ENCODE measurements around the gene DENND10. TPM values are rescaled to one million over a fixed set of nuclear protein-coding genes. Genes with fewer than 3 reads are reported as not detected.
A peak's percentile ranks its signal among the peaks of the same experiment; 100 is the strongest.
"Not testable (repeated sequence)": the region's sequence is repeated elsewhere in the genome, so short reads cannot be mapped to it uniquely, and the experiment has no call there.

The DENND10 gene
- total RNA-seq, 1 experiment from 2014 or later: 41.2 TPM

DNA sequence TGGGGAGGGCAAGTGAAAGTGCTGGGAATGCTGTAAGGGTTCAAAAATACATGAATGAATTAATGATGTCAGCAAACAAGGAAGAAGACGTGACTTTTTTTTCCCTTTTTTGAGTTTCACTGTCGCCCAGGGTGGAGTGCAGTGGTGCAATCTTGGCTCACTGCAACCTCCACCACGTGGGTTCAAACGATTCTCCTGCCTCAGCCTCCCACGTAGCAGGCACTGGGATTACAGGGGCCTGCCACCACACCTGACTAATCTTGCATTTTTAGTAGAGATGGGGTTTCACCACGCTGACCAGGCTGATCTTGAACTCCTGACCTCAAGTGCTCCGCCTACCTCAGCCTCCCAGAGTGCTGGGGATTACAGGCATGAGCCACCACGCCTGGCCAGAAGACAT lies 30.0 kb downstream of the DENND10 start:
- BruUV-seq (replicated peaks): no TSS peak
- POLR2A ChIA-PET (ENCODE audit: low non-redundant PET): no interaction called here
- CTCF ChIA-PET: no interaction called here
- TF ChIP-seq EZH2 (IDR thresholded peaks at IDR 0.05; ENCODE audit: borderline replicate concordance, low read depth, low read length, poor library complexity, severe bottlenecking): no peak
- TF ChIP-seq, protein P1, sequence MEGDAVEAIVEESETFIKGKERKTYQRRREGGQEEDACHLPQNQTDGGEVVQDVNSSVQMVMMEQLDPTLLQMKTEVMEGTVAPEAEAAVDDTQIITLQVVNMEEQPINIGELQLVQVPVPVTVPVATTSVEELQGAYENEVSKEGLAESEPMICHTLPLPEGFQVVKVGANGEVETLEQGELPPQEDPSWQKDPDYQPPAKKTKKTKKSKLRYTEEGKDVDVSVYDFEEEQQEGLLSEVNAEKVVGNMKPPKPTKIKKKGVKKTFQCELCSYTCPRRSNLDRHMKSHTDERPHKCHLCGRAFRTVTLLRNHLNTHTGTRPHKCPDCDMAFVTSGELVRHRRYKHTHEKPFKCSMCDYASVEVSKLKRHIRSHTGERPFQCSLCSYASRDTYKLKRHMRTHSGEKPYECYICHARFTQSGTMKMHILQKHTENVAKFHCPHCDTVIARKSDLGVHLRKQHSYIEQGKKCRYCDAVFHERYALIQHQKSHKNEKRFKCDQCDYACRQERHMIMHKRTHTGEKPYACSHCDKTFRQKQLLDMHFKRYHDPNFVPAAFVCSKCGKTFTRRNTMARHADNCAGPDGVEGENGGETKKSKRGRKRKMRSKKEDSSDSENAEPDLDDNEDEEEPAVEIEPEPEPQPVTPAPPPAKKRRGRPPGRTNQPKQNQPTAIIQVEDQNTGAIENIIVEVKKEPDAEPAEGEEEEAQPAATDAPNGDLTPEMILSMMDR (conservative IDR thresholded peaks at IDR 0.05; ENCODE audit: low read depth, low read length): no peak
- peaks cover 7% of the 10 kb centered on the region for H3K4me1 ChIP-seq (ENCODE audit: insufficient read depth, low read length, poor library complexity, severe bottlenecking)
- H3K36me3 ChIP-seq (ENCODE audit: insufficient read depth, low read length, poor library complexity, severe bottlenecking): peaks cover 25% of the 10 kb centered on the region
- no peaks in the 10 kb centered on the region for H3K9me3 ChIP-seq (ENCODE audit: low read depth, low read length, poor library complexity, severe bottlenecking)
- H3K27me3 ChIP-seq (replicated peaks; ENCODE audit: insufficient read depth, low read depth, low read length, poor library complexity): no peaks in the 10 kb centered on the region
- no peak overlapping the region for H3K4me3 ChIP-seq (ENCODE audit: low read depth, low read length, poor library complexity, severe bottlenecking)
- intact Hi-C loops (cut with micrococcal nuclease; ENCODE audit: unreplicated experiment): no loop called here
- no peak for DNase-seq (ENCODE audit: low spot score)
- no peak overlapping the region for H3K27ac ChIP-seq (ENCODE audit: low read depth, low read length, poor library complexity, severe bottlenecking)

DNA sequence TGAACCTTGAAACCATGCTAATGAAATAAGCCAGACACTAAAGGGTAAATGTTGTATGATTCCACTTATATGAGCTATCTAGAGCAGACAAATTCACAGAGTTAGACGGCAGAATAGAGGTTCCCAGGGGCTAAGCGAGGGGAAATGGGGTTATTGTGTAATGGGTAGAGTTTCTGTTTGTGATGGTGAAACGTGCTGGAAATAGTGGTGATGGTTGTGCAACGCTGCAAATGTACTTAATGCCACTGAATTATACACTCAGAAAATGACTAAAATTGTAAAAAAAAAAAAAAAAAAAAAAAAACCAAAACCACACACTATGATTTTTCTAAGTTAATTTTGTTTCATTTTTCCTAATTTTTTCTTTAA lies 31.6 kb downstream of the DENND10 start:
- CTCF ChIA-PET: no interaction called here
- intact Hi-C loops (cut with micrococcal nuclease; ENCODE audit: unreplicated experiment): no loop called here
- no peaks in the 10 kb centered on the region for H3K27me3 ChIP-seq (replicated peaks; ENCODE audit: insufficient read depth, low read depth, low read length, poor library complexity)
- no TSS peak for BruUV-seq (replicated peaks)
- peaks cover 16% of the 10 kb centered on the region for H3K36me3 ChIP-seq (ENCODE audit: insufficient read depth, low read length, poor library complexity, severe bottlenecking)
- H3K4me3 ChIP-seq (ENCODE audit: low read depth, low read length, poor library complexity, severe bottlenecking): no peak overlapping the region
- H3K27ac ChIP-seq (ENCODE audit: low read depth, low read length, poor library complexity, severe bottlenecking): no peak overlapping the region
- TF ChIP-seq EZH2 (IDR thresholded peaks at IDR 0.05; ENCODE audit: borderline replicate concordance, low read depth, low read length, poor library complexity, severe bottlenecking): no peak
- TF ChIP-seq, protein P1 (conservative IDR thresholded peaks at IDR 0.05; ENCODE audit: low read depth, low read length): no peak
- POLR2A ChIA-PET (ENCODE audit: low non-redundant PET): no interaction called here
- H3K9me3 ChIP-seq (ENCODE audit: low read depth, low read length, poor library complexity, severe bottlenecking): no peaks in the 10 kb centered on the region
- peak; percentile 18 for DNase-seq (ENCODE audit: low spot score)
- H3K4me1 ChIP-seq (ENCODE audit: insufficient read depth, low read length, poor library complexity, severe bottlenecking): peaks cover 7% of the 10 kb centered on the region

DNA sequence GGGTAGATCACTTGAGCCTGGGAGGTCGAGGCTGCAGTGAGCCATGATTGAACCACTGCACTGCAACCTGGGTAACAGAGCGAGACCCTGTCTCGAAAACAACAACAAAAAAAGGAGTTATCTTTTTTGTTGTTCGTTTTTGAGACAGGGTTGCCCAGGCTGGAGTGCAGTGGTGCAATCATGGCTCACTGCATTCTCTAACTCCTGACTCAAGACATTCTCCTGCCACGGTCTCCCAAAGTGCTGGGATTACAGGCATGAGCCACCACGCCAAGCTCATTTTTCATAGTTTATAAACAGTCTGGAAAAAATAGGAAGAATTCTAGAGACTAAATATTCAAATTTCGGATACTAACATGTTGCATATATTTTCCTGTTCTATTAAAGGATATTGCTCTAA lies 32.2 kb downstream of the DENND10 start:
- peaks cover 18% of the 10 kb centered on the region for H3K36me3 ChIP-seq (ENCODE audit: insufficient read depth, low read length, poor library complexity, severe bottlenecking)
- no peak for TF ChIP-seq EZH2 (IDR thresholded peaks at IDR 0.05; ENCODE audit: borderline replicate concordance, low read depth, low read length, poor library complexity, severe bottlenecking)
- TF ChIP-seq, protein P1 (conservative IDR thresholded peaks at IDR 0.05; ENCODE audit: low read depth, low read length): no peak
- CTCF ChIA-PET: no interaction called here
- no peak overlapping the region for H3K4me3 ChIP-seq (ENCODE audit: low read depth, low read length, poor library complexity, severe bottlenecking)
- no peak for DNase-seq (ENCODE audit: low spot score)
- intact Hi-C loops (cut with micrococcal nuclease; ENCODE audit: unreplicated experiment): no loop called here
- no peak overlapping the region for H3K27ac ChIP-seq (ENCODE audit: low read depth, low read length, poor library complexity, severe bottlenecking)
- POLR2A ChIA-PET (ENCODE audit: low non-redundant PET): no interaction called here
- H3K27me3 ChIP-seq (replicated peaks; ENCODE audit: insufficient read depth, low read depth, low read length, poor library complexity): no peaks in the 10 kb centered on the region
- BruUV-seq (replicated peaks): no TSS peak
- no peaks in the 10 kb centered on the region for H3K9me3 ChIP-seq (ENCODE audit: low read depth, low read length, poor library complexity, severe bottlenecking)
- peaks cover 7% of the 10 kb centered on the region for H3K4me1 ChIP-seq (ENCODE audit: insufficient read depth, low read length, poor library complexity, severe bottlenecking)

DNA sequence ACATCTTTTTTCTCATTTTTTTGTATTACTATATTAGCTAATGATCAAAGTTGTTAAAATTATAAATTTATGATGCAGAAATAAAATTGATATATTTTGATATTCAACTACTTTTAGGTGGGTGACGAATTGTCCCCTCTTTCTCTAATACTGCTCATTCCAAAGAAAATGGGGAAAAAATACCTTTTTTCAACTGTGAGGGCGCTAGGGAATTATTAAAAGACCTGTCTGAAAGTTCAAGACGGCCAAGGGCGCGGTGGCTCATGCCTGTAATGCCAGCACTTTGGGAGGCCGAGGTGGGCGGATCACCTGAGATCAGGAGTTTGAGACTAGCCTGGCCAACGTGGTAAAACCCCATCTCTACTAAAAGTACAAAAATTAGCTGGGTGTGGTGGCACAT lies 34.0 kb downstream of the DENND10 start:
- H3K4me1 ChIP-seq (ENCODE audit: insufficient read depth, low read length, poor library complexity, severe bottlenecking); H3K27ac ChIP-seq (ENCODE audit: low read depth, low read length, poor library complexity, severe bottlenecking); DNase-seq (ENCODE audit: low spot score); H3K4me3 ChIP-seq (ENCODE audit: low read depth, low read length, poor library complexity, severe bottlenecking); H3K27me3 ChIP-seq (replicated peaks; ENCODE audit: insufficient read depth, low read depth, low read length, poor library complexity); CTCF ChIA-PET; H3K9me3 ChIP-seq (ENCODE audit: low read depth, low read length, poor library complexity, severe bottlenecking); BruUV-seq (replicated peaks); intact Hi-C loops (cut with micrococcal nuclease; ENCODE audit: unreplicated experiment); POLR2A ChIA-PET (ENCODE audit: low non-redundant PET): not testable (repeated sequence)
- H3K36me3 ChIP-seq (ENCODE audit: insufficient read depth, low read length, poor library complexity, severe bottlenecking): peaks cover 25% of the 10 kb centered on the region
